ENCODE measurements around the gene CAV1.

DNA sequence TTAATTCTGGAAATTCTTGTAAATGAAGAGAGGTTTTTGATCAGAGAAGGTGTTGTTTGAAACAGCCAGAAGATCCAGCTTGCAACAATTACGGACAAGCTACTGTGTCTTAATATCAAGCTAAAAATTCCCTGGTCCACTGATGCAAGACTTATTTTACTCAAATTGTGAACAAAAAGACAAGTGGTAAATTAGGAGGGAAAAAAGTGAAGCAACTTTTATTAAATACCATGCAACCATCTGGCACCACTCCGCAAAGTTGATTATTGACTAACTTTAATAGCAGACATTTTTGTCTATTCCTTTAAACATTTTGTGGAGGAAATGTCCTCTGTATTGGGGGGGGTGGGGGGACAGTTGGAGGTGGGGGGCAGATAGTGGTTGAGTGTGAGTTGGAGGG is 30.4 kb upstream of the CAV1 start:
- TF ChIP-seq, protein P1, sequence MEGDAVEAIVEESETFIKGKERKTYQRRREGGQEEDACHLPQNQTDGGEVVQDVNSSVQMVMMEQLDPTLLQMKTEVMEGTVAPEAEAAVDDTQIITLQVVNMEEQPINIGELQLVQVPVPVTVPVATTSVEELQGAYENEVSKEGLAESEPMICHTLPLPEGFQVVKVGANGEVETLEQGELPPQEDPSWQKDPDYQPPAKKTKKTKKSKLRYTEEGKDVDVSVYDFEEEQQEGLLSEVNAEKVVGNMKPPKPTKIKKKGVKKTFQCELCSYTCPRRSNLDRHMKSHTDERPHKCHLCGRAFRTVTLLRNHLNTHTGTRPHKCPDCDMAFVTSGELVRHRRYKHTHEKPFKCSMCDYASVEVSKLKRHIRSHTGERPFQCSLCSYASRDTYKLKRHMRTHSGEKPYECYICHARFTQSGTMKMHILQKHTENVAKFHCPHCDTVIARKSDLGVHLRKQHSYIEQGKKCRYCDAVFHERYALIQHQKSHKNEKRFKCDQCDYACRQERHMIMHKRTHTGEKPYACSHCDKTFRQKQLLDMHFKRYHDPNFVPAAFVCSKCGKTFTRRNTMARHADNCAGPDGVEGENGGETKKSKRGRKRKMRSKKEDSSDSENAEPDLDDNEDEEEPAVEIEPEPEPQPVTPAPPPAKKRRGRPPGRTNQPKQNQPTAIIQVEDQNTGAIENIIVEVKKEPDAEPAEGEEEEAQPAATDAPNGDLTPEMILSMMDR (conservative IDR thresholded peaks at IDR 0.05) = no peak
- no peak for TF ChIP-seq ZFX (IDR thresholded peaks at IDR 0.05)
